Activated CD4-positive, alpha-beta T cell treated with anti-CD3 and anti-CD28 coated beads, Interleukin-2, amount 10 ng/mL, durations not matched to agents 7 days and 5 days (primary cell): ENCODE results near the gene PARP3. TPM values are rescaled to one million over a fixed set of nuclear protein-coding genes. Genes with fewer than 3 reads are reported as not detected.
"Not testable (repeated sequence)": the region's sequence is repeated elsewhere in the genome, so short reads cannot be mapped to it uniquely, and the experiment has no call there.

Source experiments
- CTCF ChIA-PET: fragments of 350-600 bp; sonication (Branson Sonifier 250); formaldehyde crosslinking; loops from one replicate; lab custom pipeline; 2021; ENCODE audit warnings: antibody characterized with exemption; lab: Charles Lee
- POLR2A ChIA-PET: fragments of 350-600 bp; sonication (Branson Sonifier 250); formaldehyde crosslinking; loops from one replicate; lab custom pipeline; 2021; ENCODE audit warnings: antibody characterized with exemption; lab: Charles Lee
- DNase-seq: peaks from one replicate; pipeline ENCODE4 v3.0.0-alpha.2; 2020
- H3K27ac Mint-ChIP-seq: one replicate; pipeline ENCODE4 v1.8.0; 2021; ENCODE audit warnings: mild to moderate bottlenecking, moderate library complexity, mixed read lengths
- H3K27me3 Mint-ChIP-seq: one replicate; pipeline ENCODE4 v1.8.0; 2021; ENCODE audit warnings: mixed read lengths
- H3K36me3 Mint-ChIP-seq: one replicate; pipeline ENCODE4 v1.8.0; 2021; ENCODE audit warnings: low read depth, mixed read lengths
- H3K4me1 Mint-ChIP-seq: one replicate; pipeline ENCODE4 v1.8.0; 2021; ENCODE audit warnings: mixed read lengths
- H3K4me3 Mint-ChIP-seq: one replicate; pipeline ENCODE4 v1.8.0; 2021; ENCODE audit warnings: mild to moderate bottlenecking, moderate library complexity, mixed read lengths
- H3K9me3 Mint-ChIP-seq: one replicate; pipeline ENCODE4 v1.8.0; 2021; ENCODE audit warnings: mixed read lengths
- total RNA-seq, 2 experiments: library from RNA; stranded (reverse); gene quantifications; one replicate each; pipeline ENCODE4 v1.2.3, GENCODE V29; 2021

Gene PARP3
- total RNA-seq, 2 experiments from 2014 or later = 22.1 to 22.9 TPM

GRCh38 chr3:51986010-51986947, 44.1 kb downstream of the PARP3 start:
- no peak overlapping the region for H3K4me3 Mint-ChIP-seq
- H3K36me3 Mint-ChIP-seq = peaks cover 8% of the 10 kb centered on the region
- H3K27me3 Mint-ChIP-seq = no peaks in the 10 kb centered on the region
- ChIA-PET POLR2A (no interaction called here), CTCF (interaction anchor here (0.6 to 1.2 kb wide), 6 partner anchors 9 to 182 kb away, joined by 3 to 5 read pairs (median 4); partner anchors contain the start of gene RPL29)
- DNase-seq = no peak
- H3K27ac Mint-ChIP-seq = peak overlapping the region; percentile 19
- H3K4me1 Mint-ChIP-seq = peaks cover 27% of the 10 kb centered on the region
- H3K9me3 Mint-ChIP-seq = no peaks in the 10 kb centered on the region

DNA sequence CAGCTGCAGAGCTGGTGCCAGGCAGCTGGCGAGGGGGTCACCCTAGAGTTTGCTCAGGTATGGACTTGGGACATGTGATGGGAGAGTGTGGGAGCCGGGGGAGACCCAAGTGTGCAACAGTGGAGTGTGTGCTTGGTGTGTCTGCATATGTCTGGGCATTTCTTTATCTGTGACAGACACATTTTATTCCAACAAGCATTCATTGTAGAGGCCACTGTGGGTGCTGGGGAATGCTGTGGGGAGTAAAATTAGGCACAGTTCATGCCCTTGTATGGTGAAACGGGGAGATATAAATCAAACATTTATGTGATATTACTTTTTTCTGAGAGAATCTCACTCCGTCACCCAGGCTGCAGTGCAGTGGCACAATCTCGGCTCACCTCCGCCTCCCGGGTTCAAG, 45.4 kb downstream of the PARP3 start:
- peaks cover 11% of the 10 kb centered on the region for H3K36me3 Mint-ChIP-seq
- H3K4me3 Mint-ChIP-seq = no peak overlapping the region
- no peaks in the 10 kb centered on the region for H3K9me3 Mint-ChIP-seq
- ChIA-PET CTCF (interaction anchor here (0.6 kb wide), 1 partner anchor 14 kb away, joined by 3 read pairs; the partner anchor contains the start of gene ABHD14B), POLR2A (no interaction called here)
- H3K4me1 Mint-ChIP-seq = peaks cover 27% of the 10 kb centered on the region
- peak overlapping the region; percentile 57 for H3K27ac Mint-ChIP-seq
- H3K27me3 Mint-ChIP-seq = no peaks in the 10 kb centered on the region
- no peak for DNase-seq

- H3K9me3 Mint-ChIP-seq = no peaks in the 10 kb centered on the region
- CTCF ChIA-PET = no interaction called here
Measured at GRCh38 chr3:51988286-51989146, 46.4 kb downstream of the PARP3 start.

GRCh38 chr3:51990501-51990971, 48.4 kb downstream of the PARP3 start:
- POLR2A ChIA-PET, H3K27ac Mint-ChIP-seq, H3K4me3 Mint-ChIP-seq, H3K9me3 Mint-ChIP-seq, DNase-seq, H3K27me3 Mint-ChIP-seq: not testable (repeated sequence)
- Mint-ChIP-seq H3K4me1 (peaks cover 33% of the 10 kb centered on the region), H3K36me3 (peaks cover 35% of the 10 kb centered on the region)
- CTCF ChIA-PET = interaction anchor here (1.2 to 3.1 kb wide), 3 partner anchors 8 to 16 kb away, joined by 3 to 15 read pairs (median 10); partner anchors contain the start of genes ABHD14A, ABHD14B and ACY1

More at GRCh38 chr3:51988286-51989146, 46.4 kb downstream of the PARP3 start:
- Mint-ChIP-seq H3K4me3 (no peak overlapping the region), H3K36me3 (peaks cover 16% of the 10 kb centered on the region), H3K27ac (no peak overlapping the region), H3K4me1 (peaks cover 26% of the 10 kb centered on the region), H3K27me3 (no peaks in the 10 kb centered on the region)
- POLR2A ChIA-PET = interaction anchor here (0.6 kb wide), 1 partner anchor 1135 kb away, joined by 5 read pairs; no protein-coding TSS in a partner anchor
- no peak for DNase-seq

DNA sequence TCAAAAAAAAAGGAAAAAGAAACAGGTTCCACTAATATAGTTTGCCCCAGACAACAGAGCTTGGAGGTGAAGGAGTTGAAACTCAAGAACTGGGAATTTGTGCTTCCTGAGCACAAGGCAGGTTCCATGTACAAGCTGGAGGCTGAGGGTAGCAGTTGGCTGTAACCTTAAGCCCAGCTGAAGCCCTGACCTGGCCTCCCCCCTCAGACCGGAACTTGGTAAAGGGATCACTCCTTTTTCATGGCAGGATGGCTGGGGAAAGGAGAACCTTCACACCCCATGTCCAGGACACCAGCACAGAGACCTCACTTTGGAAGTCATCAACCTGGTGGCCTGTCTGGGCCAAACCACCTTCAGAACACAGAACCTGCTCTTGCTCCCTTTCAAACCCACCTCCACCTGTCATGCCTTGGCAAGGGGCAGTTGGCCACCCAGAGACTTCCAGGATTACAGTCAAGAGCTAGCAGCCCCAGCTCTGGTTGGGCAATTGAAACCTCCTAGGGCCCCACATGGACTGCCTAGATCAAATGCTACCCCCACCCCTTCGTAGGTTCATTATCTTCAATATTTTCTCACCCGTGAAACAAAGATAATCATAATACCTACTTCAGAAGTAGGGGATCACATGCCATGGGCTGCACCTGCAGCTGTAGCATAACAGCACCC, 50.0 kb downstream of the PARP3 start:
- POLR2A ChIA-PET = interaction anchor here (0.6 to 2.9 kb wide), 2 partner anchors 8 to 494 kb away, joined by 6 to 10 read pairs; partner anchors contain the start of gene ACY1
- DNase-seq = no peak
- H3K4me1 Mint-ChIP-seq = peaks cover 42% of the 10 kb centered on the region
- H3K36me3 Mint-ChIP-seq = peaks cover 39% of the 10 kb centered on the region
- H3K27me3 Mint-ChIP-seq = peaks cover 6% of the 10 kb centered on the region
- CTCF ChIA-PET = interaction anchor here (0.6 to 3.1 kb wide), 8 partner anchors 9 to 490 kb away, joined by 3 to 15 read pairs (median 4); partner anchors contain the start of genes ABHD14A, ABHD14B and ACY1
- peak overlapping the region; percentile 57 for H3K27ac Mint-ChIP-seq
- H3K9me3 Mint-ChIP-seq = no peaks in the 10 kb centered on the region
- H3K4me3 Mint-ChIP-seq = no peak overlapping the region

DNA sequence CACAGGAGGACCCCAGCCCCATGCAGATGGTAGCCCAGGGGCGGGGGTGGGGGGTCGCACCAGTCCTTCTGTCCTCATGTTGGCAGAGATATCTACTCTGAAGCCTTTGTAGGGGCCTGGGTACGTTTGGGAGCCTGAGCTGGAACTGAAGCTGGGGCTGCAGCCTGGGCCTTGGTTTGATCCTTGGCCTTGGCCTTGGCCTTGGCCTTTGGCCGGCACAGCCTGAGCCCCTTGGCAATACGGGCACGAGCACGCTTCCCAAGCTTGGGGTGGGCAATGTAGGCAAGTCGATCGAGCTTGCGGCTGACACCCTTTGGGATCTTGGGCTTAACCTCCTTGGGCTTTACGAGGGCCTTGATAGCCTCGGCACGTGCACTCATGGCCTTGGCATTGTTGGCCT, 51.5 kb downstream of the PARP3 start:
- peaks cover 39% of the 10 kb centered on the region for H3K36me3 Mint-ChIP-seq
- not testable (repeated sequence) for DNase-seq, H3K27me3 Mint-ChIP-seq, H3K9me3 Mint-ChIP-seq
- POLR2A ChIA-PET = interaction anchor here (2.9 kb wide), 1 partner anchor 10 kb away, joined by 10 read pairs; the partner anchor contains the start of gene ACY1
- peaks cover 42% of the 10 kb centered on the region for H3K4me1 Mint-ChIP-seq
- peak overlapping the region; percentile 99 for H3K4me3 Mint-ChIP-seq
- CTCF ChIA-PET = interaction anchor here (0.6 kb wide), 1 partner anchor 82 kb away, joined by 4 read pairs; no protein-coding TSS in a partner anchor
- peak overlapping the region; percentile 60 for H3K27ac Mint-ChIP-seq

DNA sequence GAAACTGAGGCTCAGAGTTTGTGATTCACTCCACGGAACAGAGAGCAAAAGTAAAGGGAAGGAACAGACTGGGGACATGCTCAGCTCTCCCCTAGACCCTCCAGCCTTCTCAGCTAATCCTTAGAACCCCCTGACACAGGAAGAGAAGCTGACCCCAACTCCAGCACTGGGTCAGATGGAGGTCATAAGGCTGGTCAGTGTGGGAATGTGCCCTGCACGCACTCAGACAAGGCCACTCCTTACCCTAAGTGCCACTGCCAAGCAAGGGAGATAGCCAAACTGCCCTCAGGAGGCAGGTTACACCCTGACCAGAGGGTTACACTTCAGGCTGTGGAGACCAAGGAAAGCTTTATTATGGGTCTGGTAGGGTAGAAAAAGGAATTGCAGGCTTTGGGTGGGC, 52.4 kb downstream of the PARP3 start:
- no peak for DNase-seq
- Mint-ChIP-seq H3K4me3 (peak overlapping the region; percentile 99), H3K9me3 (no peaks in the 10 kb centered on the region), H3K4me1 (peaks cover 42% of the 10 kb centered on the region), H3K27ac (peak overlapping the region; percentile 100), H3K36me3 (peaks cover 39% of the 10 kb centered on the region), H3K27me3 (peaks cover 10% of the 10 kb centered on the region)
- ChIA-PET CTCF (interaction anchor here (0.8 to 2.4 kb wide), 6 partner anchors 10 to 129 kb away, joined by 3 to 20 read pairs (median 6); partner anchors contain the start of genes ABHD14A and ABHD14B), POLR2A (interaction anchor here (0.7 to 2.9 kb wide), 2 partner anchors 11 to 34 kb away, joined by 3 to 10 read pairs; partner anchors contain the start of gene ACY1)

DNA sequence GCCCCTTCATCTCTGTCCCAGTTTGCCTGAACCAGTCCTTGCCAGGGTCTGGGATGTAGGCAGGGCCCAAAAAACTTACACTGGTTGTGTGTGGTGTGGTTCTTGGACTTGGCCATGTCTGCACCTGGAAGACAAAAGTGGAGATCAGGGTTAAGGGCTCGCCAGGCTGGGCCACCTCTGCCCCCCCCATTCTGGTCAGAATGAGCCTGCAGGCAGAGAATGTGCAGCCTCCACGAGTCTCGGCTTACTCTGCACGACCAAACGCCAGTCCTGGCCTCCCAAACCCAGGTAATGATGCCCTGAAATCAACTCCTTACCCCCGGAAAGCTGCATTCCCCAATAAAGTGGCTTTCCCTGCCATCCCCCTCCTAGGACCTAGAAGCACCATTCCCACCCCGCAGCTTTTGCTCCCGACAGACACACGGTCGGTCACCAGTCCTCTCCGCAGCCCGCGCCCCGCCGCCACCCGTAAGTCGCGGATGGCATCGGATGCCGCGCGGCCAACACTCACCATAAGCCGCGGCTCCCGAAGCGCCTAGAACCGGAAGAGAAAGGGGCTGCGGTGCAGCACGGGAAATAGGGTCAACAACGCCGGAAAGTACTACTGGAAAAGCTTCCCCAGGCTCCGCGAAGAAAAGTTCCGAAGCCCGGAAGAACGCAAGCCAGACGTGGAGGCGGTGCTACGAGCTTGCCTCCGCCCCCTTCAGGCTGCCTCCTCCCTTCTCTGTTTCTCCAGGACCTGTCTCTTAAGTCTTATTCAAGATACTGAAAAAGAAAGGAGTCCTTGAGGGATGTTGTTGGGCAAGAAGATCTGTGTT, 53.4 kb downstream of the PARP3 start, which contains the start of gene RPL29:
RPL29 (minus strand) TSS at position 550 of the 818 bp plus-strand sequence; CDS start at position 116, 434 bp downstream.
- H3K4me3 Mint-ChIP-seq = peak within 1 kb of the TSS; percentile 99
- H3K27me3 Mint-ChIP-seq = peaks cover 10% of the 10 kb centered on the region
- ChIA-PET POLR2A (interaction anchor here (0.6 to 1.0 kb wide), 4 partner anchors 12 to 282 kb away, joined by 3 to 7 read pairs (median 6); partner anchors contain the start of genes ACY1 and PARP3), CTCF (interaction anchor here (0.5 to 2.4 kb wide), 17 partner anchors 9 to 992 kb away, joined by 3 to 20 read pairs (median 4); partner anchors contain the start of genes ABHD14A, ABHD14B, DUSP7 and PARP3)
- H3K4me1 Mint-ChIP-seq = peaks cover 45% of the 10 kb centered on the region
- H3K36me3 Mint-ChIP-seq = peaks cover 39% of the 10 kb centered on the region
- H3K9me3 Mint-ChIP-seq = no peaks in the 10 kb centered on the region
- H3K27ac Mint-ChIP-seq = peak within 1 kb of the TSS; percentile 100
- peak; percentile 94 for DNase-seq

- CTCF ChIA-PET = no interaction called here
- Mint-ChIP-seq H3K4me3 (peak overlapping the region; percentile 14), H3K9me3 (no peaks in the 10 kb centered on the region), H3K36me3 (peaks cover 34% of the 10 kb centered on the region), H3K27ac (no peak overlapping the region), H3K4me1 (peaks cover 45% of the 10 kb centered on the region), H3K27me3 (peaks cover 10% of the 10 kb centered on the region)
- DNase-seq = no peak
- POLR2A ChIA-PET = no interaction called here
Measured at GRCh38 chr3:51997172-51997571, 55.0 kb downstream of the PARP3 start.

DNA sequence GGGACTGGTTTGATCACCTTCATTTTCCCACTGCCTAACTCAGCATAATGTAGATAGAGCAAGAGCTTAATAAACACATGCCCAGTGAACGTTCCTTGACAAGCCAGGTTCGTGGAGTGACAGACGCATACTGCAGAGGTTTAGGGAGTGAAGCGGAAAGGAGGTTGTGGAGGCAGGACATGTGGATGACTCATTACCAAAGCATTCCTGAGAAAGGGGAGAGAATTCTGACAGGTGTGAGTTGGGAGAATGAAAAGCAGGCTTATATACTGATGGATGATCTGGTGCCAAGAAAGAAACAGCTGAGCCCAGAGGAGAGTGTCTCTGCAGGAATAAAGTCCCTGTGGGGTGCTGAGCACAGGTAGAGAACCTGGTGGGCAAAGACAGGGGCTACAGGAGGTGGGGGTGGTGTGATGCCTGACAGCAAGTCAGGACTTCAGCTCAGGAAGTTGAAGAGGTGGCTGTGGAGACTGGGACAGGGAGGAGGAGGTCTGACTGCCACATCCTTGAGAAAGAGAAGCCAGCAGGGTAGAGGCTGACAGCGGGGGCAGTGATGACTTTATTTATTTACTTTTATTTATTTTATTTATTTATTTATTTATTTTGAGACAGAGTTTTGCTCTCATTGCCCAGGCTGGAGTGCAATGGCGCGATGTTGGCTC, 55.9 kb downstream of the PARP3 start:
- no peak for DNase-seq
- H3K4me3 Mint-ChIP-seq = no peak overlapping the region
- CTCF ChIA-PET = interaction anchor here (0.6 to 1.2 kb wide), 3 partner anchors 15 to 282 kb away, joined by 3 to 4 read pairs (median 4); partner anchors contain the start of genes ACY1, PARP3 and RRP9
- no peaks in the 10 kb centered on the region for H3K9me3 Mint-ChIP-seq
- peaks cover 10% of the 10 kb centered on the region for H3K27me3 Mint-ChIP-seq
- POLR2A ChIA-PET = no interaction called here
- H3K27ac Mint-ChIP-seq = no peak overlapping the region
- peaks cover 37% of the 10 kb centered on the region for H3K4me1 Mint-ChIP-seq
- H3K36me3 Mint-ChIP-seq = peaks cover 26% of the 10 kb centered on the region
